Calu3 (cell line): Measurements from ENCODE around the gene CCHCR1. TPM values are rescaled to one million over a fixed set of nuclear protein-coding genes. Genes with fewer than 3 reads are reported as not detected.

Experiments used
- BruUV-seq: library from RNA; stranded (reverse); fragments of 400-500 nt; replicated peaks from 2 replicates; lab custom pipeline; 2021; lab: Mats Ljungman, UMichigan
- CTCF ChIA-PET: fragments of 300-600 bp; sonication (Branson Sonifier 250); formaldehyde crosslinking; loops from one replicate; lab custom pipeline; 2022; ENCODE audit warnings: antibody characterized with exemption; lab: Charles Lee
- DNase-seq: peaks from one replicate; pipeline ENCODE4 v3.0.0; 2022
- H3K27ac Mint-ChIP-seq: one replicate; pipeline ENCODE4 v1.8.0; 2022; ENCODE audit warnings: mixed read lengths; ENCODE audit not compliant: unreplicated experiment
- H3K27me3 Mint-ChIP-seq: one replicate; pipeline ENCODE4 v1.8.0; 2022; ENCODE audit warnings: mixed read lengths; ENCODE audit not compliant: unreplicated experiment
- H3K36me3 Mint-ChIP-seq: one replicate; pipeline ENCODE4 v1.8.0; 2022; ENCODE audit warnings: mild to moderate bottlenecking, moderate library complexity, mixed read lengths; ENCODE audit not compliant: insufficient read depth, unreplicated experiment
- H3K4me1 Mint-ChIP-seq: one replicate; pipeline ENCODE4 v1.8.0; 2022; ENCODE audit warnings: mild to moderate bottlenecking, low read depth, mixed read lengths; ENCODE audit not compliant: unreplicated experiment
- H3K4me3 Mint-ChIP-seq: one replicate; pipeline ENCODE4 v1.8.0; 2022; ENCODE audit warnings: mild to moderate bottlenecking, low read depth, moderate library complexity, mixed read lengths; ENCODE audit not compliant: unreplicated experiment
- H3K9me3 Mint-ChIP-seq: one replicate; pipeline ENCODE4 v1.8.0; 2022; ENCODE audit warnings: low read depth, mixed read lengths; ENCODE audit not compliant: unreplicated experiment
- CTCF ChIP-seq: fragments of 200-600 bp; IDR thresholded peaks from one replicate; pipeline ENCODE4 v1.8.0; 2022; ENCODE audit warnings: antibody characterized with exemption; ENCODE audit not compliant: unreplicated experiment
- intact Hi-C: fragments of 100-400 bp; cut with micrococcal nuclease; formaldehyde crosslinking; loops from one replicate; pipeline ENCODE4 v1.10.0; 2022; ENCODE audit not compliant: unreplicated experiment
- total RNA-seq: library from RNA; stranded (reverse); gene quantifications from 2 replicates; pipeline ENCODE4 v1.2.3, GENCODE V29; 2022

Gene CCHCR1
- total RNA-seq, 1 experiment from 2014 or later: 105 TPM

GRCh38 chr6:31107052-31107451 lies 50.5 kb downstream of the CCHCR1 start:
- Mint-ChIP-seq H3K9me3 (no peaks in the 10 kb centered on the region), H3K36me3 (no peaks in the 10 kb centered on the region), H3K4me1 (peaks cover 9% of the 10 kb centered on the region), H3K27ac (no peak overlapping the region), H3K4me3 (no peak overlapping the region), H3K27me3 (peaks cover 30% of the 10 kb centered on the region)
- DNase-seq: no peak
- no peak for TF ChIP-seq CTCF
- CTCF ChIA-PET: no interaction called here
- intact Hi-C loops: no loop called here
- BruUV-seq: no TSS peak

GRCh38 chr6:31103136-31103535 lies 54.5 kb downstream of the CCHCR1 start:
- Mint-ChIP-seq H3K27me3 (peaks cover 10% of the 10 kb centered on the region), H3K4me3 (no peak overlapping the region), H3K27ac (no peak overlapping the region), H3K36me3 (no peaks in the 10 kb centered on the region), H3K9me3 (no peaks in the 10 kb centered on the region), H3K4me1 (no peaks in the 10 kb centered on the region)
- no TSS peak for BruUV-seq
- no peak for TF ChIP-seq CTCF
- CTCF ChIA-PET: interaction anchor here (1.1 to 2.3 kb wide), 3 partner anchors 10 to 16 kb away, joined by 4 to 14 read pairs (median 11); no protein-coding TSS in a partner anchor
- intact Hi-C loops: no loop called here
- no peak for DNase-seq

- intact Hi-C loops: no loop called here
- CTCF ChIA-PET: interaction anchor here (0.8 kb wide), 1 partner anchor 11 kb away, joined by 3 read pairs; no protein-coding TSS in a partner anchor
- BruUV-seq: no TSS peak
- H3K9me3 Mint-ChIP-seq: no peaks in the 10 kb centered on the region
- H3K27me3 Mint-ChIP-seq: no peaks in the 10 kb centered on the region
- no peak for TF ChIP-seq CTCF
- H3K4me3 Mint-ChIP-seq: no peak overlapping the region
- DNase-seq: no peak
- H3K4me1 Mint-ChIP-seq: peaks cover 27% of the 10 kb centered on the region
- no peaks in the 10 kb centered on the region for H3K36me3 Mint-ChIP-seq
- no peak overlapping the region for H3K27ac Mint-ChIP-seq
Measured at GRCh38 chr6:31098449-31098938, 59.1 kb downstream of the CCHCR1 start.

GRCh38 chr6:31096656-31097055 lies 60.9 kb downstream of the CCHCR1 start:
- no peak for TF ChIP-seq CTCF
- DNase-seq: no peak
- Mint-ChIP-seq H3K27me3 (no peaks in the 10 kb centered on the region), H3K4me3 (no peak overlapping the region), H3K27ac (no peak overlapping the region), H3K4me1 (peaks cover 27% of the 10 kb centered on the region), H3K9me3 (no peaks in the 10 kb centered on the region), H3K36me3 (no peaks in the 10 kb centered on the region)
- BruUV-seq: no TSS peak
- intact Hi-C loops: no loop called here
- CTCF ChIA-PET: interaction anchor here (0.7 to 1.1 kb wide), 2 partner anchors 9 to 180 kb away, joined by 4 read pairs; no protein-coding TSS in a partner anchor
